Esophagus squamous epithelium (tissue), 4 donors: Measurements from ENCODE around the gene RUFY4.

ENCODE experiments used
- CTCF ChIP-seq, 6 experiments: fragments of 450-650 bp in 4 of 6; fragments of 200-600 bp in 2 of 6; sonication (generic) in 2 of 6; IDR thresholded peaks; one replicate each; pipeline ENCODE4 v1.5.1; 2016 to 2019; ENCODE audit warnings: antibody characterized with exemption in 6 of 6, mild to moderate bottlenecking in 4 of 6, moderate library complexity in 4 of 6
- POLR2A ChIP-seq, 4 donors: fragments of 450-650 bp; IDR thresholded peaks; one replicate each; pipeline ENCODE4 v1.6.1; 2017; ENCODE audit warnings: antibody characterized with exemption in 4 of 4, mild to moderate bottlenecking in 4 of 4, moderate library complexity in 3 of 4

GRCh38 chr2:218033590-218034496 is 35.2 kb upstream of the RUFY4 start:
- TF ChIP-seq CTCF (IDR thresholded peaks at IDR 0.05) (no peak), POLR2A (IDR thresholded peaks at IDR 0.05) (no peak)
